GM12892 (cell line): Measurements from ENCODE around the gene ARHGEF25.
"Not testable (repeated sequence)": the region's sequence is repeated elsewhere in the genome, so short reads cannot be mapped to it uniquely, and the experiment has no call there.

ENCODE experiments used
- POLR2A ChIP-seq: IDR thresholded peaks from 2 replicates; pipeline ENCODE4 v1.6.1; 2011; ENCODE audit warnings: low read depth, low read length, control low read depth
- POLR2AphosphoS5 ChIP-seq: IDR thresholded peaks from 2 replicates; pipeline ENCODE4 v1.6.1; 2011; ENCODE audit warnings: low read depth, low read length, control low read depth

- TF ChIP-seq POLR2A, POLR2AphosphoS5: not testable (repeated sequence)
Observed at GRCh38 chr12:57636731-57637130, 25.5 kb downstream of the ARHGEF25 start.
